ENCODE measurements around the gene TBX5.

The TBX5 gene

GRCh38 chr12:114405519-114406271 is at the start of gene TBX5:
Gene TBX5 (minus strand): TSS chr12:114406144. CDS start chr12:114403898, 2,246 bp downstream.
- DNase-seq (ENCODE audit: low spot score in 2 of 2): no peak
- no peak within 1 kb of the TSS for H3K27ac Mint-ChIP-seq
- peaks cover 2% of the 10 kb centered on the region for H3K9me3 Mint-ChIP-seq
- ATAC-seq (ENCODE audit: low read depth): no peak
- peaks cover 42% of the 10 kb centered on the region for H3K27me3 Mint-ChIP-seq
- peaks cover 2% of the 10 kb centered on the region for H3K36me3 Mint-ChIP-seq
- no peak within 1 kb of the TSS for H3K4me3 Mint-ChIP-seq
- peaks cover 2% of the 10 kb centered on the region for H3K4me1 Mint-ChIP-seq

GRCh38 chr12:114451657-114452056 is 45.7 kb upstream of the TBX5 start:
- no peak for ATAC-seq (ENCODE audit: low read depth)
- Mint-ChIP-seq H3K4me3 (no peak overlapping the region), H3K36me3 (peaks cover 2% of the 10 kb centered on the region), H3K27ac (no peak overlapping the region), H3K4me1 (no peaks in the 10 kb centered on the region), H3K9me3 (peaks cover 4% of the 10 kb centered on the region), H3K27me3 (peaks cover 30% of the 10 kb centered on the region)
- DNase-seq (ENCODE audit: low spot score in 2 of 2): no peak

DNA sequence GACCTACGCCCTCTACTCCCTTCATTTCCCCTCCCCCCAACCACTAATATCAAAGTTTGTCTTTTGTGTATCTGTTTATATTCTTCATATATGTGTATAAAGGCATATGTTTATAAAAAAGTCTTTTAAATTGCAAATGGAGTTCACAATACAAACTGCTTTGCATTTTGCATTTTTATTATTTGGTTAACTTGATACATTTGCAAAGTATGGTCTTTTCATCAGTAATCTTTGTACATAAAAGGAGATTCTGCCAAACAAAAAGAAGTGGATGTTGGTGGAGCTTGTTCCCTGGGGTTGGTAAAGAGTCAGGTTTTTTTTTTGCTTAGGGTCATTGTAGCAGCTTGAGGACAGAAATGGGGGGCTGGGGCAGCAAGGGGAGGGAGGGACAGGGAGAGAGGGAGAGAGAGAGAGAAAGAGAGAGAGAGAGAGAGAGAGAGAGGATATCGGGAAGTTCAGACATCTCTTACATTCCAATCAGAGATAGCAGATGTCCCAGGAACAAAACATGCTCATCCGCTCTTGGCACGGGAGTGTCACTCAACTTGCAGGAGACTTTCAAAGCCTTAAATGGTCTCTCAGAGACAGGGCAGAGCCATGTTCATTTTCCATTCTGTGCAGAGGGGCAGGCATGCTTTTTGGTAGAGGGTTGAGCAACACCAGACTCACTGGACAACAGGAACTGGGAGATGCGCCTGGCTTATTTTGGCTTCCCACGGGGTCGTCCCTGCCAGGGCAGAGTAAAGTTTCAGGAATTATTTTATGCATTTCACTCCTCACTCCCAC is 44.8 kb upstream of the TBX5 start:
- H3K27ac Mint-ChIP-seq: no peak overlapping the region
- peaks cover 30% of the 10 kb centered on the region for H3K27me3 Mint-ChIP-seq

GRCh38 chr12:114450019-114450418 is 44.1 kb upstream of the TBX5 start:
- peaks cover 2% of the 10 kb centered on the region for H3K36me3 Mint-ChIP-seq
- ATAC-seq (ENCODE audit: low read depth): no peak
- H3K27me3 Mint-ChIP-seq: peaks cover 31% of the 10 kb centered on the region
- H3K27ac Mint-ChIP-seq: no peak overlapping the region
- H3K9me3 Mint-ChIP-seq: peaks cover 4% of the 10 kb centered on the region
- no peaks in the 10 kb centered on the region for H3K4me1 Mint-ChIP-seq
- no peak overlapping the region for H3K4me3 Mint-ChIP-seq
- no peak for DNase-seq (ENCODE audit: low spot score in 2 of 2)

More for the DNA sequence above, 44.8 kb upstream of the TBX5 start:
- ATAC-seq (ENCODE audit: low read depth) (no peak), DNase-seq (ENCODE audit: low spot score in 2 of 2) (no peak)
- H3K9me3 Mint-ChIP-seq: peaks cover 4% of the 10 kb centered on the region
- H3K36me3 Mint-ChIP-seq: peaks cover 2% of the 10 kb centered on the region
- no peaks in the 10 kb centered on the region for H3K4me1 Mint-ChIP-seq
- H3K4me3 Mint-ChIP-seq: no peak overlapping the region

GRCh38 chr12:114448618-114448933 is 42.6 kb upstream of the TBX5 start:
- Mint-ChIP-seq H3K27ac (no peak overlapping the region), H3K4me3 (no peak overlapping the region), H3K36me3 (peaks cover 2% of the 10 kb centered on the region), H3K4me1 (no peaks in the 10 kb centered on the region), H3K27me3 (peaks cover 38% of the 10 kb centered on the region), H3K9me3 (peaks cover 4% of the 10 kb centered on the region)
- DNase-seq (ENCODE audit: low spot score in 2 of 2) (no peak), ATAC-seq (ENCODE audit: low read depth) (no peak)

- Mint-ChIP-seq H3K36me3 (peaks cover 2% of the 10 kb centered on the region), H3K27ac (no peak overlapping the region), H3K27me3 (peaks cover 38% of the 10 kb centered on the region), H3K9me3 (peaks cover 4% of the 10 kb centered on the region), H3K4me3 (no peak overlapping the region), H3K4me1 (no peaks in the 10 kb centered on the region)
- no peak for DNase-seq (ENCODE audit: low spot score in 2 of 2)
- ATAC-seq (ENCODE audit: low read depth): no peak
Measured at GRCh38 chr12:114447799-114448617, 42.1 kb upstream of the TBX5 start.

DNA sequence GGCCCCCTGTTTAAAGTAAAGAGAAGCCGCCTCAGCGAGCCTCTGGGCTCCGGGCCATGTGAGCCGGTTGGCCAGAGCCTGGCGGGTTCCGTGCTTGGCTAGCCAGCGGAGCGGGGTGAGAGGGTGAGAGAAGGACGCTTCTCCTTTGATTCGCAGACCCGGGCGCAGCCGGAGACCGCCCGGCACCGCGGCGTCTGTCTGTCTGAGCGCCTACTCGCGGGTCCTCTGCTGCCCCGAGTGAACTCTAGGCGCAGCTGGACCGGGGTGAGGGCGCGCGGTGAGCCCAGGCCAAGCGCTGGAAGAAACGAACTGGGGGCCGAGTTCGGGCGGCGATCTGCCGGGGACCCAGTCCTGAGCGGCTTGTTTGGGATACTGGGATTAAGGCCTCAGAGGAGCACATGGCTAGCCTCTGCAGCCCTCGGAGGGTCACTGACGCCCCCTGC is 41.4 kb upstream of the TBX5 start:
- H3K9me3 Mint-ChIP-seq: peaks cover 4% of the 10 kb centered on the region
- peaks cover 2% of the 10 kb centered on the region for H3K36me3 Mint-ChIP-seq
- no peak overlapping the region for H3K4me3 Mint-ChIP-seq
- H3K27ac Mint-ChIP-seq: no peak overlapping the region
- ATAC-seq (ENCODE audit: low read depth) (no peak), DNase-seq (ENCODE audit: low spot score in 2 of 2) (no peak)
- no peaks in the 10 kb centered on the region for H3K4me1 Mint-ChIP-seq
- H3K27me3 Mint-ChIP-seq: peaks cover 36% of the 10 kb centered on the region

GRCh38 chr12:114445401-114446323 is 39.7 kb upstream of the TBX5 start:
- H3K4me1 Mint-ChIP-seq: no peaks in the 10 kb centered on the region
- DNase-seq (ENCODE audit: low spot score in 2 of 2) (no peak), ATAC-seq (ENCODE audit: low read depth) (no peak)
- peaks cover 34% of the 10 kb centered on the region for H3K27me3 Mint-ChIP-seq
- H3K4me3 Mint-ChIP-seq: no peak overlapping the region
- H3K27ac Mint-ChIP-seq: no peak overlapping the region
- no peaks in the 10 kb centered on the region for H3K36me3 Mint-ChIP-seq
- H3K9me3 Mint-ChIP-seq: no peaks in the 10 kb centered on the region

GRCh38 chr12:114444422-114445279 is 38.7 kb upstream of the TBX5 start:
- Mint-ChIP-seq H3K9me3 (no peaks in the 10 kb centered on the region), H3K36me3 (no peaks in the 10 kb centered on the region), H3K27ac (no peak overlapping the region), H3K4me3 (no peak overlapping the region), H3K27me3 (peaks cover 32% of the 10 kb centered on the region), H3K4me1 (no peaks in the 10 kb centered on the region)
- ATAC-seq (ENCODE audit: low read depth) (no peak), DNase-seq (ENCODE audit: low spot score in 2 of 2) (no peak)

- Mint-ChIP-seq H3K4me1 (peaks cover under 1% of the 10 kb centered on the region), H3K27ac (no peak overlapping the region), H3K27me3 (peaks cover 29% of the 10 kb centered on the region), H3K4me3 (no peak overlapping the region), H3K9me3 (peaks cover 1% of the 10 kb centered on the region), H3K36me3 (no peaks in the 10 kb centered on the region)
- DNase-seq (ENCODE audit: low spot score in 2 of 2) (no peak), ATAC-seq (ENCODE audit: low read depth) (no peak)
Measured at GRCh38 chr12:114443607-114444421, 37.9 kb upstream of the TBX5 start.

- Mint-ChIP-seq H3K4me3 (no peak overlapping the region), H3K9me3 (peaks cover 4% of the 10 kb centered on the region), H3K4me1 (peaks cover 2% of the 10 kb centered on the region), H3K27ac (no peak overlapping the region), H3K36me3 (peaks cover 3% of the 10 kb centered on the region), H3K27me3 (peaks cover 25% of the 10 kb centered on the region)
- DNase-seq (ENCODE audit: low spot score in 2 of 2): no peak
- no peak for ATAC-seq (ENCODE audit: low read depth)
Measured at GRCh38 chr12:114442578-114442977, 36.6 kb upstream of the TBX5 start.

DNA sequence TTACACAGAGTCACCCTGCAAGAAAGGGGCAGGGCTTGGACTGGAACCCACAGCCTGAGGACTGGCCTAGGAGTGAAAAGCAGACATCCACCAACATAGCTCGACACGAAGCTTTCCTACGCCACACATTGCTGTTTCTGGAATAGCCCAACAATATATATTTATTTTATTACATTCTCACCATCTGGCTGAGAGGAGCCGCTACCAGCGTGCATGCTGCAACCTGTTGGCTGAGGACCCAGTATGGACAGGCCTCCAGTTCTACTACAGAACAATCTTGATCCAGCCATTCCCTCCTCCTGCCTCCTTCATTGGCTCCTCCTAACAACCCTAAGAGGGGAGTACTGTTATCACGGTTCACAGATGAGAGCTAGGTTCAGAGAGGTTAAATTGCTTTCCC is 35.6 kb upstream of the TBX5 start:
- no peak for ATAC-seq (ENCODE audit: low read depth)
- peaks cover 2% of the 10 kb centered on the region for H3K4me1 Mint-ChIP-seq
- peaks cover 6% of the 10 kb centered on the region for H3K9me3 Mint-ChIP-seq
- peaks cover 3% of the 10 kb centered on the region for H3K36me3 Mint-ChIP-seq
- no peak overlapping the region for H3K27ac Mint-ChIP-seq
- peaks cover 25% of the 10 kb centered on the region for H3K27me3 Mint-ChIP-seq
- no peak for DNase-seq (ENCODE audit: low spot score in 2 of 2)
- H3K4me3 Mint-ChIP-seq: no peak overlapping the region
